Measurements from ENCODE around the gene SLC1A2. TPM values are rescaled to one million over a fixed set of nuclear protein-coding genes. Genes with fewer than 3 reads are reported as not detected.
A peak's percentile ranks its signal among the peaks of the same experiment; 100 is the strongest.

Gene SLC1A2
- total RNA-seq, 1 experiment from 2014 or later, result 0.50 TPM

GRCh38 chr11:35295751-35296150, 123.6 kb downstream of the SLC1A2 start:
- TF ChIP-seq, protein P1, sequence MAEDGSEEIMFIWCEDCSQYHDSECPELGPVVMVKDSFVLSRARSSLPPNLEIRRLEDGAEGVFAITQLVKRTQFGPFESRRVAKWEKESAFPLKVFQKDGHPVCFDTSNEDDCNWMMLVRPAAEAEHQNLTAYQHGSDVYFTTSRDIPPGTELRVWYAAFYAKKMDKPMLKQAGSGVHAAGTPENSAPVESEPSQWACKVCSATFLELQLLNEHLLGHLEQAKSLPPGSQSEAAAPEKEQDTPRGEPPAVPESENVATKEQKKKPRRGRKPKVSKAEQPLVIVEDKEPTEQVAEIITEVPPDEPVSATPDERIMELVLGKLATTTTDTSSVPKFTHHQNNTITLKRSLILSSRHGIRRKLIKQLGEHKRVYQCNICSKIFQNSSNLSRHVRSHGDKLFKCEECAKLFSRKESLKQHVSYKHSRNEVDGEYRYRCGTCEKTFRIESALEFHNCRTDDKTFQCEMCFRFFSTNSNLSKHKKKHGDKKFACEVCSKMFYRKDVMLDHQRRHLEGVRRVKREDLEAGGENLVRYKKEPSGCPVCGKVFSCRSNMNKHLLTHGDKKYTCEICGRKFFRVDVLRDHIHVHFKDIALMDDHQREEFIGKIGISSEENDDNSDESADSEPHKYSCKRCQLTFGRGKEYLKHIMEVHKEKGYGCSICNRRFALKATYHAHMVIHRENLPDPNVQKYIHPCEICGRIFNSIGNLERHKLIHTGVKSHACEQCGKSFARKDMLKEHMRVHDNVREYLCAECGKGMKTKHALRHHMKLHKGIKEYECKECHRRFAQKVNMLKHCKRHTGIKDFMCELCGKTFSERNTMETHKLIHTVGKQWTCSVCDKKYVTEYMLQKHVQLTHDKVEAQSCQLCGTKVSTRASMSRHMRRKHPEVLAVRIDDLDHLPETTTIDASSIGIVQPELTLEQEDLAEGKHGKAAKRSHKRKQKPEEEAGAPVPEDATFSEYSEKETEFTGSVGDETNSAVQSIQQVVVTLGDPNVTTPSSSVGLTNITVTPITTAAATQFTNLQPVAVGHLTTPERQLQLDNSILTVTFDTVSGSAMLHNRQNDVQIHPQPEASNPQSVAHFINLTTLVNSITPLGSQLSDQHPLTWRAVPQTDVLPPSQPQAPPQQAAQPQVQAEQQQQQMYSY (CRISPR knock-in tag; IDR thresholded peaks at IDR 0.05), result no peak
- TF ChIP-seq ZNF138 (CRISPR knock-in tag; conservative IDR thresholded peaks at IDR 0.05) (no peak), TEAD4 (CRISPR knock-in tag; IDR thresholded peaks at IDR 0.05) (no peak), FOXK1 (CRISPR knock-in tag; IDR thresholded peaks at IDR 0.05) (no peak), GRHL2 (CRISPR knock-in tag; IDR thresholded peaks at IDR 0.05; ENCODE audit: insufficient replicate concordance, severe bottlenecking) (no peak), PREB (CRISPR knock-in tag; IDR thresholded peaks at IDR 0.05; ENCODE audit: borderline replicate concordance) (no peak), GABPB1 (CRISPR knock-in tag; IDR thresholded peaks at IDR 0.05) (no peak), NR3C1 (CRISPR knock-in tag; conservative IDR thresholded peaks at IDR 0.05; ENCODE audit: low read depth) (no peak), ZBTB43 (CRISPR knock-in tag; IDR thresholded peaks at IDR 0.05) (no peak), FOXP1 (CRISPR knock-in tag; IDR thresholded peaks at IDR 0.05; ENCODE audit: borderline replicate concordance) (no peak), OVOL2 (CRISPR knock-in tag; IDR thresholded peaks at IDR 0.05; ENCODE audit: borderline replicate concordance) (no peak), SP1 (CRISPR knock-in tag; conservative IDR thresholded peaks at IDR 0.05) (no peak), AR (CRISPR knock-in tag; IDR thresholded peaks at IDR 0.05) (no peak), CREB1 (CRISPR knock-in tag; IDR thresholded peaks at IDR 0.05) (no peak), SOX15 (CRISPR knock-in tag; IDR thresholded peaks at IDR 0.05) (no peak), FOXJ3 (CRISPR knock-in tag; IDR thresholded peaks at IDR 0.05; ENCODE audit: borderline replicate concordance) (no peak), TCF7 (CRISPR knock-in tag; IDR thresholded peaks at IDR 0.05; ENCODE audit: low read depth) (no peak), NFYB (CRISPR knock-in tag; conservative IDR thresholded peaks at IDR 0.05; ENCODE audit: low read depth) (no peak), ESRRA (CRISPR knock-in tag; IDR thresholded peaks at IDR 0.05; ENCODE audit: borderline replicate concordance) (no peak)
- no peak overlapping the region for H3K4me3 Mint-ChIP-seq
- peak; percentile 91 for ATAC-seq
- CTCF ChIA-PET, result interaction anchor here (0.6 to 3.0 kb wide), 3 partner anchors 8 to 192 kb away, joined by 3 to 16 read pairs (median 3); no protein-coding TSS in a partner anchor
- H3K9me3 Mint-ChIP-seq, result peaks cover 4% of the 10 kb centered on the region; the same call in 1 of the 2 replicates
- POLR2A ChIA-PET, result interaction anchor here (0.8 kb wide), 1 partner anchor 10 kb away, joined by 3 read pairs; no protein-coding TSS in a partner anchor
- no peak overlapping the region for H3K27ac Mint-ChIP-seq
- no peak for DNase-seq (ENCODE audit: low spot score)
- H3K36me3 Mint-ChIP-seq, result no peaks in the 10 kb centered on the region
- H3K4me1 Mint-ChIP-seq, result peaks cover 10% of the 10 kb centered on the region
- no peaks in the 10 kb centered on the region for H3K27me3 Mint-ChIP-seq (ENCODE audit: low read depth)
